OCI-LY7 (cell line): ENCODE results near the gene STAT5A.

Source experiments
- EZH2phosphoT487 ChIP-seq: fragments of 200-600 bp; sonication (generic); IDR thresholded peaks from 2 replicates; pipeline ENCODE4 v1.6.1; 2018; ENCODE audit warnings: low read depth, borderline replicate concordance, mild to moderate bottlenecking, mixed run types, antibody characterized with exemption, low read length, moderate library complexity, mixed read lengths
- TF ChIP-seq, protein P1 (sequence below): fragments of 200-600 bp; sonication (generic); conservative IDR thresholded peaks from 2 replicates; pipeline ENCODE4 v1.5.1; 2014; ENCODE audit warnings: mild to moderate bottlenecking, antibody characterized with exemption, low read length, moderate library complexity, mixed read lengths

DNA sequence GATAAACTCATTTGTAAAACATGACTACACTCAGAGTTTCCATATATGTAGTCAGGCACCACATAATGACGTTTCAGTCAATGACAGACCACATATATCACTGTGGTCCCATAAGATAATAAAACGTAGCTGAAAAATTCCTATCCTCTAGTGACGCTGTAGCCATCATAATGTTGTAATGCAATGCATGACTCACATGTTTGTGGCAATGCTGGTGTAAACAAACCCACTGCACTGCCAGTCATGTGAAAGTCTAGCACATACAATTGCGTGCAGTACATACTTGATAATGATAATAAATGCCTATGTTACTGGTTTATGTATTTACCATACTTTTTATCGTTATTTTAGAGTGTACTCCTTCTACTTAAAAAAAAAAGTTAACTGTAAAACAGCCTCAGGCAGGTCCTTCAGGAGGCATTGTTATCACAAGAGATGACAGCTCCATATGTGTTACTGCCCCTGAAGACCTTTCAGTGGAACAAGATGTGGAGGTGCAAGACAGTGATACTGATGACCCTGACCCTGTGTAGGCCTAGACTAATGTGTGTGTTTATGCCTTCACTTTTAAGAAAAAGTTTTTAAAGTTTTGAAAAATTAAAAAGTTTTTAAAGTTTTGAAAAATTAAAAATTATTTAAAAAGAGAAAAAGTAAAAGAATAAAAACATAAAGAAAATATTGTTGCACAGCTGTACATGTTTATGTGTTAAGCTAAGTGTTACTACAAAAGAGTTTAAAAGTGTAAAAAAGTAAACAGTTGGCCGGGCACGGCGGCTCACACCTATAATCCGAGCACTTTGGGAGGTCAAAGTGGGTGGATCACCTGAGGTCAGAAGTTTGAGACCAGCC, 21.2 kb upstream of the STAT5A start:
- TF ChIP-seq, protein P1, sequence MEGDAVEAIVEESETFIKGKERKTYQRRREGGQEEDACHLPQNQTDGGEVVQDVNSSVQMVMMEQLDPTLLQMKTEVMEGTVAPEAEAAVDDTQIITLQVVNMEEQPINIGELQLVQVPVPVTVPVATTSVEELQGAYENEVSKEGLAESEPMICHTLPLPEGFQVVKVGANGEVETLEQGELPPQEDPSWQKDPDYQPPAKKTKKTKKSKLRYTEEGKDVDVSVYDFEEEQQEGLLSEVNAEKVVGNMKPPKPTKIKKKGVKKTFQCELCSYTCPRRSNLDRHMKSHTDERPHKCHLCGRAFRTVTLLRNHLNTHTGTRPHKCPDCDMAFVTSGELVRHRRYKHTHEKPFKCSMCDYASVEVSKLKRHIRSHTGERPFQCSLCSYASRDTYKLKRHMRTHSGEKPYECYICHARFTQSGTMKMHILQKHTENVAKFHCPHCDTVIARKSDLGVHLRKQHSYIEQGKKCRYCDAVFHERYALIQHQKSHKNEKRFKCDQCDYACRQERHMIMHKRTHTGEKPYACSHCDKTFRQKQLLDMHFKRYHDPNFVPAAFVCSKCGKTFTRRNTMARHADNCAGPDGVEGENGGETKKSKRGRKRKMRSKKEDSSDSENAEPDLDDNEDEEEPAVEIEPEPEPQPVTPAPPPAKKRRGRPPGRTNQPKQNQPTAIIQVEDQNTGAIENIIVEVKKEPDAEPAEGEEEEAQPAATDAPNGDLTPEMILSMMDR: no peak
- TF ChIP-seq EZH2phosphoT487: no peak
